Left cardiac atrium (tissue), 4 donors: ENCODE data around the gene PNMA1. TPM values are rescaled to one million over a fixed set of nuclear protein-coding genes. Genes with fewer than 3 reads are reported as not detected.
"Not testable (repeated sequence)": the region's sequence is repeated elsewhere in the genome, so short reads cannot be mapped to it uniquely, and the experiment has no call there.

Source experiments
- ATAC-seq, 2 donors: fragments of 200-7000 bp; cut with Tn5 transposase; one replicate each; pipeline ENCODE4 v1.9.1; 2020; ENCODE audit warnings: mild to moderate bottlenecking in 2 of 2, moderate library complexity in 2 of 2
- DNase-seq: peaks from one replicate; pipeline ENCODE4 v3.0.0-alpha.2; 2020
- intact Hi-C, 2 donors: fragments of 100-400 bp; cut with DNase I; formaldehyde crosslinking; loops; one replicate each; pipeline versions ENCODE4 v1.14.1 to v1.15.1; 2022 to 2023
- total RNA-seq, 2 donors: library from RNA; stranded (reverse); fragmentation: NEBNext Ultra II Directional; extraction: Animal tissue kit (Norgen Biotek cat#: 25700); gene quantifications; one replicate each; pipeline ENCODE4 v1.2.1, GENCODE V29; 2021
- donor health status: DM: no; HTN: yes; CAD: no.
- donor health status: DM: no; HTN: yes; CAD: no; lungs with severe emphysema.
- donor health status: DM: yes; HTN: yes; CAD: no.
- donor health status: Dilated cardiomyopathy.

Gene PNMA1
- total RNA-seq, 2 donors from 2014 or later = 25.9 to 29.6 TPM

- DNase-seq, ATAC-seq, intact Hi-C loops: not testable (repeated sequence)
Observed at GRCh38 chr14:73708076-73708475, 6.1 kb downstream of the PNMA1 start.

- intact Hi-C loops = no loop called here
- DNase-seq (no peak), ATAC-seq (no peak)
Observed at GRCh38 chr14:73700325-73700724, 13.9 kb downstream of the PNMA1 start.

GRCh38 chr14:73696466-73697400 is 17.5 kb downstream of the PNMA1 start:
- intact Hi-C loops = no loop called here
- peak in 1 of 2 donors; percentile 83 for ATAC-seq
- DNase-seq = no peak

GRCh38 chr14:73695997-73696396 is 18.2 kb downstream of the PNMA1 start:
- ATAC-seq (no peak), DNase-seq (no peak)
- intact Hi-C loops = no loop called here

- ATAC-seq (no peak), DNase-seq (no peak)
- intact Hi-C loops = no loop called here
Observed at GRCh38 chr14:73695082-73695481, 19.1 kb downstream of the PNMA1 start.

GRCh38 chr14:73694083-73694482 is 20.1 kb downstream of the PNMA1 start:
- intact Hi-C loops = no loop called here
- no peak for ATAC-seq

GRCh38 chr14:73686901-73687300 is 27.3 kb downstream of the PNMA1 start:
- intact Hi-C loops = no loop called here
- DNase-seq = no peak
- no peak for ATAC-seq

More at GRCh38 chr14:73694083-73694482, 20.1 kb downstream of the PNMA1 start:
- no peak for DNase-seq

- intact Hi-C loops = no loop called here
- no peak for DNase-seq
- ATAC-seq = no peak
Observed at GRCh38 chr14:73685328-73685727, 28.9 kb downstream of the PNMA1 start.

GRCh38 chr14:73684627-73685026 is 29.6 kb downstream of the PNMA1 start:
- ATAC-seq = no peak
- no peak for DNase-seq
- intact Hi-C loops = no loop called here

- no peak for DNase-seq
- intact Hi-C loops = no loop called here
- ATAC-seq = no peak
Observed at GRCh38 chr14:73680821-73681220, 33.4 kb downstream of the PNMA1 start.

- intact Hi-C loops = no loop called here
- no peak for DNase-seq
- ATAC-seq = no peak
Observed at GRCh38 chr14:73678698-73679097, 35.5 kb downstream of the PNMA1 start.

GRCh38 chr14:73674986-73675385 is 39.2 kb downstream of the PNMA1 start:
- ATAC-seq = no peak

GRCh38 chr14:73667854-73668253 is 46.3 kb downstream of the PNMA1 start:
- ATAC-seq (no peak), DNase-seq (no peak)
- intact Hi-C loops = no loop called here

More at GRCh38 chr14:73674986-73675385, 39.2 kb downstream of the PNMA1 start:
- intact Hi-C loops = no loop called here
- DNase-seq = no peak

GRCh38 chr14:73666583-73666982 is 47.6 kb downstream of the PNMA1 start:
- no peak for ATAC-seq
- intact Hi-C loops = no loop called here
- DNase-seq = no peak

- DNase-seq (no peak), ATAC-seq (no peak)
- intact Hi-C loops = no loop called here
Observed at GRCh38 chr14:73665130-73665529, 49.1 kb downstream of the PNMA1 start.

GRCh38 chr14:73663548-73664212 is 50.5 kb downstream of the PNMA1 start:
- ATAC-seq = no peak
- intact Hi-C loops = no loop called here
- no peak for DNase-seq

GRCh38 chr14:73662487-73662943 is 51.7 kb downstream of the PNMA1 start:
- intact Hi-C loops = no loop called here
- ATAC-seq = peak in 1 of 2 donors; percentile 94
- DNase-seq = no peak

GRCh38 chr14:73661872-73662271 is 52.3 kb downstream of the PNMA1 start:
- ATAC-seq = no peak

More at GRCh38 chr14:73661872-73662271, 52.3 kb downstream of the PNMA1 start:
- intact Hi-C loops = no loop called here
- DNase-seq = no peak
